Retinal pigment epithelial cell (primary cell): ENCODE measurements around the gene LHFPL2.

Experiments
- DNase-seq: peaks from one replicate; pipeline ENCODE4 v3.0.0-alpha.2; 2010; ENCODE audit warnings: low read depth
- H3K4me3 ChIP-seq: 2 replicates; pipeline ENCODE4 v1.5.1; 2011; ENCODE audit warnings: mild to moderate bottlenecking, low read length, control low read depth, moderate library complexity
- TF ChIP-seq, protein P1 (sequence below): conservative IDR thresholded peaks from 2 replicates; pipeline ENCODE4 v1.5.1; 2011; ENCODE audit warnings: low read depth, low read length, control low read depth, inconsistent platforms

The LHFPL2 gene

DNA sequence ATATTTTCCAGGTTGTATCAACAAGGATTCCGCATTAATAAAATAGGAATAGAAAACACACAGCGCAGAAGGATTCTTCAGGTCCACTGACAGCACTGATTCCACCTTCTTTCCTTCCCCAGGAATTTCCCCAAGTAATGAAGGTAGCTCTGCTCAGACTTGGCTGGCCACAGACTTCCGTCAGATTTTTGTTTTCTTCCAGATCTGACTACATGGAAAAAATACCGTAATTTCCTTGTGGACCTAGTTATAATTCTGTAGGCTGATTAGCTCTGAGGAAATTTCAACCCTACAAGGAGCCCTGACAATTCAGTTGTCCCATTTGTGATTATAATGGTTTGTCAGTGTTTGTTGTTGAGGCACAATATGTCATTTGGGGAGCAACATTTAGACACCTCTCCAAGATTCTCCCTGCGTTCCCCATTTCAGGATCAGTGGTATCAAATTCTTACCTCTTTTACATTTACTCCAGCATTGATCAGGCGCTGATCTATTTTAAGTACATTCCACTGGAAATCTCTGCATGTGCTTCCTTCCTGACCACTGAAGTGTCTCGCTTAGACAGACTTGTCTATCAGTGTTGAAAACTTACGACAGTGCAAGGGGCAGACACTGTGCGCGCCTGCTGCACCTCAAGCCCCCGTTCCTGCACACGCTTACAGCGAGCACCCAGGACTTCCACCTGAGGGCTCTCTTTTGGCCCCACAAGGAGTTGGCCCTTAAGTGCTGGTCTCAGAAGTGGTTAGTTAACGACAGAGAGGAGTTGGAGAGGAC, 94.8 kb downstream of the LHFPL2 start:
- DNase-seq = no peak
- no peak overlapping the region for H3K4me3 ChIP-seq
- TF ChIP-seq, protein P1, sequence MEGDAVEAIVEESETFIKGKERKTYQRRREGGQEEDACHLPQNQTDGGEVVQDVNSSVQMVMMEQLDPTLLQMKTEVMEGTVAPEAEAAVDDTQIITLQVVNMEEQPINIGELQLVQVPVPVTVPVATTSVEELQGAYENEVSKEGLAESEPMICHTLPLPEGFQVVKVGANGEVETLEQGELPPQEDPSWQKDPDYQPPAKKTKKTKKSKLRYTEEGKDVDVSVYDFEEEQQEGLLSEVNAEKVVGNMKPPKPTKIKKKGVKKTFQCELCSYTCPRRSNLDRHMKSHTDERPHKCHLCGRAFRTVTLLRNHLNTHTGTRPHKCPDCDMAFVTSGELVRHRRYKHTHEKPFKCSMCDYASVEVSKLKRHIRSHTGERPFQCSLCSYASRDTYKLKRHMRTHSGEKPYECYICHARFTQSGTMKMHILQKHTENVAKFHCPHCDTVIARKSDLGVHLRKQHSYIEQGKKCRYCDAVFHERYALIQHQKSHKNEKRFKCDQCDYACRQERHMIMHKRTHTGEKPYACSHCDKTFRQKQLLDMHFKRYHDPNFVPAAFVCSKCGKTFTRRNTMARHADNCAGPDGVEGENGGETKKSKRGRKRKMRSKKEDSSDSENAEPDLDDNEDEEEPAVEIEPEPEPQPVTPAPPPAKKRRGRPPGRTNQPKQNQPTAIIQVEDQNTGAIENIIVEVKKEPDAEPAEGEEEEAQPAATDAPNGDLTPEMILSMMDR = no peak

- TF ChIP-seq, protein P1 = no peak
- H3K4me3 ChIP-seq = no peak overlapping the region
- no peak for DNase-seq
These were observed 95.7 kb downstream of the LHFPL2 start for GRCh38 chr5:78552729-78553342.

GRCh38 chr5:78550891-78551290, 97.7 kb downstream of the LHFPL2 start:
- no peak overlapping the region for H3K4me3 ChIP-seq
- TF ChIP-seq, protein P1 = no peak
- DNase-seq = no peak

DNA sequence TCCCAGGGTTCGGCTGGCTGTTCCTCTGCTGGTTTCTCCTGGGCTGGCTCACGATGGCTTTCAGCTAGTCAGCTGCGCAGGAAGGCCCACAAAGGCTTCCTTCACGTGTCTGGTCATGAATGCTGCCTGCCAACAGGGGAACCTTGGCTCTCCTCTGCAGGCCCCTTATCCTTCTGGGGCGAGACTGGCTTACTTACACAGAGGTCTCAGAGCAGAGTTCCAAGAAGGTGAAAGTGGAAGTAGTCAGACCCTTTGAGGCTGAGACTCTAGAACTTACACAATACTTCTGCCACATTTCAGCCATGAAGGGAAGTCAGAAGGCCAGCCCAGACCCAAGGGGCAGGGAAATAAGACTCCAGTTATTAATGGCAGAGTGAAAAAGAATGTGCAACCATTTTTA, 99.5 kb downstream of the LHFPL2 start:
- TF ChIP-seq, protein P1 = no peak
- DNase-seq = no peak
- H3K4me3 ChIP-seq = no peak overlapping the region

GRCh38 chr5:78547731-78548615, 100.6 kb downstream of the LHFPL2 start:
- no peak for DNase-seq
- no peak overlapping the region for H3K4me3 ChIP-seq
- TF ChIP-seq, protein P1 = no peak

GRCh38 chr5:78547183-78547582, 101.4 kb downstream of the LHFPL2 start:
- TF ChIP-seq, protein P1 = no peak
- no peak for DNase-seq

More at GRCh38 chr5:78547183-78547582, 101.4 kb downstream of the LHFPL2 start:
- H3K4me3 ChIP-seq = no peak overlapping the region
